Hematopoietic multipotent progenitor cell treated with erythropoietin and hydrocortisone succinate and interleukin-3 and kit ligand, for 4 days (in vitro differentiated cells): ENCODE data around the gene PDPK1.
"Not testable (repeated sequence)": the region's sequence is repeated elsewhere in the genome, so short reads cannot be mapped to it uniquely, and the experiment has no call there.

ENCODE experiments used
- DNase-seq: peaks from one replicate; pipeline ENCODE4 v3.0.0-alpha.2; 2015

PDPK1 gene

GRCh38 chr16:2595393-2596205, 57.8 kb downstream of the PDPK1 start:
- DNase-seq, result no peak

DNA sequence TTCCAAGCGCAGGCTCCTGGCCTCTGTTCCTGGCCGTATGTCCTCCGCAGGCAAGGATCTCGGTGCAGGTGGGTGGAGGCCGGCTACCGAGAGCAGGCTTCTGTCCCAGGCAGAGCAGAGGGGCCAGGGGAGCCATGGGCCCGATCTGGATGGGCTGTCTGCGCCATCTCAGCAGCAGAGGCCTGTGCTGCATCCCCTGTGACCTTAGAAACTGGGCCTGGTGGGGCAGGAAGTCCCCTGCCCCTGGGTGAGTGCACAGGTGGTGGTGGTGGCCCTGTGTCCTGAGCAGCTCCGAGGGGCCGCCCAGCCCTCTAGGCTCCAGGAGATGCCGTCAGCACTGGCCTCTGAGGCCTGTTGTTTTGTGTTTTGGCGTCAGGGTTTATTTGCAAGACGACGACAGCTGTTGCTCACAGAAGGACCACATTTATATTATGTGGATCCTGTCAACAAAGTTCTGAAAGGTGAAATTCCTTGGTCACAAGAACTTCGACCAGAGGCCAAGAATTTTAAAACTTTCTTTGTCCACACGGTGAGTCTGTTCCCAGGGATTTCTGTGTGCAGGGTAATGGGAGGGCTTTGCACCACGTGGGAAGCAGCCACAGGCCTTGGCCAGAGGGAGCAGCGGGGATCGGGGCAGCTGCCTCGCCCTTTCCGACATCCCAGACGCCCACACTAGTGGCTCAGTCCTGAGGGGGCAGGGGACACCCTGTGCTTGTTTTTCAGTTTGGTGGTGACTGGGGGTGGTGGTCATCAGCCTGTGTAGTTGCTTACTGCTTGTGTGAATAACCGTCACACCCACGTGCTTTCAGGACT, 59.1 kb downstream of the PDPK1 start:
- no peak for DNase-seq

DNA sequence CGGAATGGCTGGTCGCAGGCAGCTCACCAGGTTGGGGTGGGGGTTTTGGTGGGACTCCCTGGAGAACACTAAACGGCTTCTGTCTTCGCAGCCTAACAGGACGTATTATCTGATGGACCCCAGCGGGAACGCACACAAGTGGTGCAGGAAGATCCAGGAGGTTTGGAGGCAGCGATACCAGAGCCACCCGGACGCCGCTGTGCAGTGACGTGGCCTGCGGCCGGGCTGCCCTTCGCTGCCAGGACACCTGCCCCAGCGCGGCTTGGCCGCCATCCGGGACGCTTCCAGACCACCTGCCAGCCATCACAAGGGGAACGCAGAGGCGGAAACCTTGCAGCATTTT, 59.7 kb downstream of the PDPK1 start:
- no peak for DNase-seq

DNA sequence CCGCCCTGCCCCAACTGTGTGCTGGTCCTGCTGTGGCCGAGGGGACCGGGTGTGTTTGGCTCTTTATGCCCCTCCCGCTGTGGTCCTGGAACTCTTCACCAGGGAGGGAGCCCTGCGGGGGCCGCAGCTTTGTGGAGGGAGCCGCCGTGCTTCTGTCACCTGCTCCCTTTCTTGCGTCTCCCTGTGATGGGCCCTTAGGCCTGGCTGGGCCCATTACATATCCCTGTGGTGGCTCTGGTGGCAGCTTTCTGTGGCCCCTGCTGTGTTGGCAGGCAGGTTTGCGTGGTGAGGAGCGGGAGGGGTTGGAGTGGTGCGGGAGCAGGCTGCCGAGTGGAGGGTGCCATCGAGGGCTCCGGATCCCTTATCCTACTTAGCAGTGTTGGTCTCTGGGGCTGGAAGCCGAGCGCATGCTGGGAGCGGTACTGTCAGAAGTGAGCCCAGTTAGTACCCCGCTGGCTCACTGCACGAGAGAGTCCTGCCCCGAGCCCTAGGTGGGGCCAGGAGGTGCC, 60.4 kb downstream of the PDPK1 start:
- DNase-seq, result no peak

- DNase-seq, result no peak
These were observed 60.9 kb downstream of the PDPK1 start for GRCh38 chr16:2598723-2599122.

- not testable (repeated sequence) for DNase-seq
These were observed 61.3 kb downstream of the PDPK1 start for GRCh38 chr16:2599165-2599564.

- DNase-seq, result not testable (repeated sequence)
These were observed 62.0 kb downstream of the PDPK1 start for GRCh38 chr16:2599785-2600184.

DNA sequence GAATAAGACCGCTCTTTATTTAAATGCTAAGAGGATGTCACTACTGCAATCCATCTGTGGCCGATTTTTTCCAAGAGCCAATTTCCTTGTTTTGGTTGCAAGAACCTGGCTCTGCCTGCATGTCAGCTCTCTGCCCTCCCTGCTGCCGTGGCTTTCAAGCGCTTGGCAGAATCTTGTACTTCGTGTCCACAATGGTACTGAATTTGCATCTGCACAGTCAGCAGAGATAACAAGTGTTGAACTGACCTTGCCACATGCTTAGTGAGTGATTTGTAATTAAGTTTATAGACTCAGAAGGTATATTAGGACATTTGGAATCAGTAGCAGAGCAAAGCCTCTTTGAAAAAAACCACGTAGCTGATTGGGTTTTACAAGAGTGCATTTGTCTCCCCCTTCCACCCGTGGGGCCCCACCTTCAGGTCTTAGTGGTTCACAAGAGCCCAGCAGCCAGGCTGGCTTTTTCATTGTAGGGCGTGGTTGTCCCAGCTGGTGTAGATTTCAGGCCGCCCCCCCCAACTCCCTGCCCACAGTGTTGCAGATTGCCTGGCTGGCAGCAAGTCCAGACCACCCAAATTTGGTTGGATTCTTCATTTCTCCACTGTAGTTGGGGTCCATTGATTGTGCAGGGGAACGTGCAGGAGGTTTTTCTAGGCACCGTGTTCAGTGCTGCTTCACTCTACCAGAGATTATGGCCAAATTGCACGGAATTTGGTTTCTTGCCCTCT, 63.6 kb downstream of the PDPK1 start:
- not testable (repeated sequence) for DNase-seq

GRCh38 chr16:2602175-2602574, 64.4 kb downstream of the PDPK1 start:
- not testable (repeated sequence) for DNase-seq

DNA sequence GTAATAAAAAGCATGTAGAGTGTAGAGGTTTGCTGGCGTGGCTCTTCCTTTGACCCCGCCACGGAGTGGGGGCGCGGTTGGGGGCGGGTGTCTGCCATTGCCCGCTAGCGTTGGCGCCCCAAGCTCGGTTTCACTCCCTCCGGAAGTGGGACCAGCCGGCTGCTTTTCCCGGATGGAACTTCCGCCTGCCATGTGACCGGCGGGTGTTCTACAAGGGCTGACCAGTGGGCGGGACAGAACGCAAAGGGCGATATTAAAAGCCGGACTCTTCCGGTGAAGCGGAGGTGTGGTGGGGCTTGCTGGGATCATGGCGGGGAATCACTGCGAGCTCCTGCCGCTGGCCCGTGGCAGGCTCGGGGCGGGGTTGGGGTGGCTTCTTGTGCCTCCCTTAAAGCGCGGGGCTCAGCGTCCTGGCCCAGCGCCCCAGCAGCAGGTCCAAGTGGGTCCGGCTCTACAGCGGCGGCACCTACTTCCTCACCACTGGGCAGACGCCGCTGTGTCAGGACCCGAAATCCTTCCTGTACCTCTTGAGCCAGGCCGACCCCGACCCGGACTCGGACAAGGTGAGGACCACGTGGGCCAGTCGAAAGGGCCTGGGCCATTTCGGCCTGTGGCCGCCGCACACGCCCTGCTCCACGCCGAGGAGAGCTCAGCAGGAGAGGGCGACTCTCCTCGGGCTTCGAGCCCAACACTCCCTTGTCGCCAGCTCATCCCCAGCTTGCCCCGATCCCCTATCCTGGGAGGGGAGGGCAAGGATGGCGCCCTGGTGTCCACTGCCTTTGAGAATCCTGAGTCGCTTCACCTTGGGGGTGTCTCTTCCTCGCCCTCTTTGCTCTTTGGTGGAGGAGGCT, 65.6 kb downstream of the PDPK1 start:
- peak; percentile 99 for DNase-seq

DNA sequence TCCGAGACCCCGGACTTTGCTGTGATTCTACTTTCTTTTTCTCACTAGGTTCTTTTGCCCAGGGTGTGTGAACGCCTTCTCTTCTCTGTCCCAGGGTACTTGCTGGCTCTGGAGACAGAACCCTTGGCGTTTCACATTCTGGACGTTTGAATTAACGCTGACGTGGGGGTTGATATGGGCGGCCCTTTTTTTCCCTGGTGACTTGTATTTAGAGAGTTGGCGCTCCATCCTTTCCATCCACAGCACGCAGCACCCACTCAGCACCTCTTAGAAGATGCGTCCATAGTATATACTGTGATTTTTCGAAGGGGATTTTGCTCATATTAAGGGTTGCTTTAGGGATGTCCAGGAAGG, 66.2 kb downstream of the PDPK1 start:
- DNase-seq, result peak; percentile 17

- not testable (repeated sequence) for DNase-seq
These were observed 69.0 kb downstream of the PDPK1 start for GRCh38 chr16:2606820-2607219.

DNA sequence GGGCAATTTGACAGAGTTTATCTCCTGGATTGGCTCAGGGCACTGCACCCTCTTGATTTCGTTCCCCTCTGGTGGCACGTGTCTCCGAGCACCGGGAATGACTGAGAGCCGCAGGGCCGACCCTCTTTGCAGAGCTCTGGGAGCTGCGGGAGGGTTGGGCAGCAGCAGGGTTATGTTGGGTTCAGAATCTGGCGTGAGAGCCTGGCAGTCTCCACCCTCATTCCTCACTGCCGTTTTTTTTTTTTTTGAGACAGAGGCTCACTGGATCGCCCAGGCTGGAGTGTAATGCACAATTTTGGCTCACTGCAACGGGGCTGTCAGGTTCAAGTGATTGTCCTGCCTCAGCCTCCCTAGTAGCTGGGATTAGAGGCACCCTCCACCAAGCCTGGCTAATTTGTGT, 71.5 kb downstream of the PDPK1 start:
- not testable (repeated sequence) for DNase-seq

GRCh38 chr16:2609827-2610470, 72.1 kb downstream of the PDPK1 start:
- DNase-seq, result no peak

GRCh38 chr16:2610781-2611498, 73.1 kb downstream of the PDPK1 start:
- DNase-seq, result no peak

GRCh38 chr16:2611499-2611862, 73.7 kb downstream of the PDPK1 start:
- DNase-seq, result no peak

DNA sequence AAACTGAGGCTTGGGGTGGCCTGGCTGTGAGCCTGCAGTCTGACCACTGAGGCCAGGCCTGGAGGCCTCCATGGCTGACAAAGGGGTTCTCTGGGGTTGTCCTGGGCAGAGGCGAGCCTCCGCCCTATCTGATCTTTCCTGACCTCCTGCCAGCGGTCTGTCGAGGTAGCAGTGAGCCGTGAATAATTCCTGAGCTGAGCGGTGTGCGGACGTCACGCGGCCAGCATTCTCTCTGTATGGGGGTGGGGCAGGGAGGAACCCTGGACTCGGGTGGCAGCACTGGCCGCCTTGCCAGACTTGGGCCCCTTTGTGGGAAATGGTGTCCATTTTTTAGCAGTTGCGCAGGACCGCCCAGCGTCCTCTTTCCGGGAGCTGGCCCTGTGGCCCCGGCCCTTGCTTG, 74.1 kb downstream of the PDPK1 start:
- not testable (repeated sequence) for DNase-seq

DNA sequence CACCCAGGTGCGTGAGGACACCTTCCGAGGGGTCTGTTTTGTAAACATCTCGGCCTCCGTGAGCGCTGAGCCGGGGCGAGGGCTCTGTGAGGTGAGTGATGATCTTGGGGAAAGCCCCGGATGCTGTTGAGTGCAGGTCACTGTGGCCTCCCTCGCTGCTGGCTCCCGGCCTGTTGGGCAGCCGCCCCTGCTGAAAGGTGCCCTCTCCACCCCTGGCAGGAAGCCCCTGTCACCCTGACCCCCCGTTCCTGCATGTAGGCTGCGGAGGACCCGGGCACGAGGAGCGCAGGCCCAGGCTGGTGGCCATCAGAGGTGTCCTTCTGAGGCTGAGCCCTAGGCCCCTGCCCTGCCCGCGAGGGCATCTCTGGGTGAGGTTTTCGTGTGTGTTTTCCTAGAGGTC, 75.4 kb downstream of the PDPK1 start:
- DNase-seq, result not testable (repeated sequence)

- no peak for DNase-seq
These were observed 77.0 kb downstream of the PDPK1 start for GRCh38 chr16:2614761-2615191.

DNA sequence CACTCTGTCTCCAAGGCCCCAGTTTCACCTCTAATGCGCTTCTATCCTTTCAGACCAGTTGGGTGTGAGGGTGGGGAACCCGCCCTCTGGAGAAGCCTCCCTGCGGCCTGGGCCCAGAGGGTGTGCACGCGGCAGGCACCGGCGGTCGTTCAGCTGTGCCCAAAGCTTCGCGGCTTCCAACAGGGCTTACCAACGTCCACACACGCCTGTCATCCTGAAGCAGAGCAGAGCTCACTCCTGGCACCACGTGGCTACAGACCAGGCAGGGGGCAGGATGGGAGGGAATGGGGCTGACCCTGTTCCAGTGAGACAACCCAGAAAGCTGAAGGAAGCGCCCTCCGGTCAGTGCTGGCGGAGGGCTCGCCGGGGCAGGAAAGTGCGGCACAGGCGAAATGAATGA, 81.1 kb downstream of the PDPK1 start:
- not testable (repeated sequence) for DNase-seq

DNA sequence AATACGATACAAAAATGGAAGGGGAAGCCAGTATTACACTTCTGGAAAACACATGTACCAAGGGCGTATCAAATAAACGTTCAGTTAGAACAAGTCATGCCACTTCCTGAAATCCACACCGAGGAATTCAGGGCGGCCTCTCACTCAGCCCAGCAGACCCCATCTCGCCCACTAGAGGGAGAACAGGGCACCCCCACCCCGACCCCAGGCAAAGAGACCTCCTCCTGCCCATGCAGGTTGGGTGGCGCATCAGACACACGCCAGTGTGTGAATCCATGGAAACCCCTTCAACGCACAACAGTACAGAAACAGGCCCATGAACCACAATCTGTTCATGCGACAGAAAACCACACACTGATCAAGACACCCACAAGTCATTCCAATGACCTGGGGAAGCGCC, 81.8 kb downstream of the PDPK1 start:
- DNase-seq, result peak; percentile 64
